Spleen (tissue), 11 donors: Measurements from ENCODE around the gene LENG8. TPM values are rescaled to one million over a fixed set of nuclear protein-coding genes. Genes with fewer than 3 reads are reported as not detected.
A peak's percentile ranks its signal among the peaks of the same experiment; 100 is the strongest.

ENCODE experiments used
- DNase-seq: peaks from one replicate; pipeline ENCODE4 v3.0.0-alpha.2; 2020
- H3K27ac ChIP-seq, 8 donors: fragments of 200-600 bp; sonication (generic) in 7 of 8; 1 replicate in 4 of 8; 2 replicates in 4 of 8; pipeline versions ENCODE4 v1.5.0 to v1.8.0; 2016 to 2021; ENCODE audit warnings: inconsistent platforms in 4 of 8, mild to moderate bottlenecking in 4 of 8, moderate library complexity in 1 of 8
- H3K27me3 ChIP-seq, 7 donors: fragments of 200-600 bp; sonication (generic) in 6 of 7; replicated peaks in 1 of 7; 1 replicate in 4 of 7; 2 replicates in 3 of 7; pipeline versions ENCODE4 v1.5.0 to v1.8.0; 2016 to 2021; ENCODE audit warnings: inconsistent platforms in 3 of 7, mild to moderate bottlenecking in 1 of 7
- H3K36me3 ChIP-seq, 6 donors: fragments of 200-600 bp; sonication (generic) in 5 of 6; 1 replicate in 4 of 6; 2 replicates in 2 of 6; pipeline versions ENCODE4 v1.5.0 to v1.8.0; 2016 to 2021; ENCODE audit warnings: inconsistent platforms in 2 of 6
- H3K4me1 ChIP-seq, 6 donors: fragments of 200-600 bp; sonication (generic) in 5 of 6; 1 replicate in 3 of 6; 2 replicates in 3 of 6; pipeline versions ENCODE4 v1.5.0 to v1.8.0; 2016 to 2021; ENCODE audit warnings: inconsistent platforms in 3 of 6
- H3K4me3 ChIP-seq, 8 donors: fragments of 200-600 bp; sonication (generic) in 7 of 8; 1 replicate in 4 of 8; 2 replicates in 4 of 8; pipeline versions ENCODE4 v1.5.0 to v1.8.0; 2016 to 2021; ENCODE audit warnings: inconsistent platforms in 4 of 8, mild to moderate bottlenecking in 4 of 8, moderate library complexity in 2 of 8
- H3K9me3 ChIP-seq, 8 donors: fragments of 200-600 bp; sonication (generic) in 7 of 8; 1 replicate in 4 of 8; 2 replicates in 4 of 8; pipeline versions ENCODE4 v1.5.0 to v1.8.0; 2016 to 2021; ENCODE audit warnings: inconsistent platforms in 4 of 8
- POLR2A ChIP-seq, 3 donors: fragments of 450-650 bp; IDR thresholded peaks; one replicate each; pipeline ENCODE4 v1.5.1; 2017; ENCODE audit warnings: antibody characterized with exemption in 3 of 3, mild to moderate bottlenecking in 1 of 3
- POLR2AphosphoS5 ChIP-seq, 3 donors: sonication (generic); formaldehyde crosslinking; IDR thresholded peaks; one replicate each; pipeline ENCODE4 v1.5.1; 2017; ENCODE audit warnings: antibody characterized with exemption in 3 of 3
- WGBS, 5 donors: extraction: QIAGEN DNeasy Blood & Tissue Kit in 3 of 5; methylation state at CpG; one replicate each; pipeline versions ENCODE4 v1.1.5 to v1.1.7; 2013 to 2018; 5-methylcytosine and 5-hydroxymethylcytosine counted together
- intact Hi-C: fragments of 100-400 bp; cut with DNase I; formaldehyde crosslinking; loops from one replicate; pipeline ENCODE4 v1.15.0; 2023; ENCODE audit warnings: low total_unique reads
- polyA plus RNA-seq, 3 donors: library from polyadenylated mRNA; stranded (reverse); fragments of 200-250 nt; gene quantifications; one replicate each; pipeline ENCODE4 v1.2.1, GENCODE V29; 2013
- total RNA-seq, 7 donors: library from RNA; depleted of rRNA in 3 of 7; stranded (reverse); fragments of >200 nt in 3 of 7; fragmentation: NEBNext Ultra II Directional in 4 of 7; extraction: Animal tissue kit (Norgen Biotek cat#: 25700) in 4 of 7; gene quantifications; one replicate each; pipeline versions ENCODE4 v1.1.0 to v1.2.1, GENCODE V29; 2016 to 2021
- TF ChIP-seq, protein P1 (sequence below), 11 experiments: fragments of 200-600 bp in 7 of 11; fragments of 450-650 bp in 4 of 11; sonication (generic) in 4 of 11; IDR thresholded peaks in 8 of 11; conservative IDR thresholded peaks in 3 of 11; 1 replicate in 7 of 11; 2 replicates in 4 of 11; pipeline versions ENCODE4 v1.4.0 to v1.8.0; 2016 to 2021; ENCODE audit warnings: antibody characterized with exemption in 11 of 11, inconsistent platforms in 4 of 11, mild to moderate bottlenecking in 1 of 11
- donor health status: healthy with polysubstance abuse.
- donor health status: DM: no; HTN: no; CAD: no; lungs with moderate emphysema.
- donor health status: DM: no; HTN: no; CAD: no.
- donor health status: Bipolar disorder and iron deficiency.
- donor health status: healthy.
- donor health status: DM: no; HTN: no; CAD: no.
- donor health status: DM: yes; HTN: yes; CAD: no.

Gene LENG8
- total and polyA plus RNA-seq, 10 donors, result 69.2 to 293 (median 178) TPM

GRCh38 chr19:54432144-54432738 lies 16.8 kb upstream of the LENG8 start:
- Histone ChIP-seq H3K4me3 (no peak overlapping the region), H3K27ac (no peak overlapping the region), H3K4me1 (peaks cover 0 to 38% (median 23%) of the 10 kb centered on the region in 6 donors), H3K9me3 (no peaks in the 10 kb centered on the region), H3K27me3 (peaks cover 0 to 47% (median 22%) of the 10 kb centered on the region in 7 donors), H3K36me3 (peaks cover 0 to 7% (median 0%) of the 10 kb centered on the region in 6 donors)
- intact Hi-C loops, result no loop called here
- TF ChIP-seq POLR2A (IDR thresholded peaks at IDR 0.05) (no peak), POLR2AphosphoS5 (IDR thresholded peaks at IDR 0.05) (peak in 2 of 3 donors; percentile 23 to 47)
- WGBS, 5 donors, result 72 to 84% (median 78%) methylated on average over 10 of the region's 10 CpGs
- DNase-seq, result no peak

GRCh38 chr19:54433697-54434096 lies 15.3 kb upstream of the LENG8 start:
- TF ChIP-seq POLR2AphosphoS5 (IDR thresholded peaks at IDR 0.05), result no peak
- TF ChIP-seq, protein P1, sequence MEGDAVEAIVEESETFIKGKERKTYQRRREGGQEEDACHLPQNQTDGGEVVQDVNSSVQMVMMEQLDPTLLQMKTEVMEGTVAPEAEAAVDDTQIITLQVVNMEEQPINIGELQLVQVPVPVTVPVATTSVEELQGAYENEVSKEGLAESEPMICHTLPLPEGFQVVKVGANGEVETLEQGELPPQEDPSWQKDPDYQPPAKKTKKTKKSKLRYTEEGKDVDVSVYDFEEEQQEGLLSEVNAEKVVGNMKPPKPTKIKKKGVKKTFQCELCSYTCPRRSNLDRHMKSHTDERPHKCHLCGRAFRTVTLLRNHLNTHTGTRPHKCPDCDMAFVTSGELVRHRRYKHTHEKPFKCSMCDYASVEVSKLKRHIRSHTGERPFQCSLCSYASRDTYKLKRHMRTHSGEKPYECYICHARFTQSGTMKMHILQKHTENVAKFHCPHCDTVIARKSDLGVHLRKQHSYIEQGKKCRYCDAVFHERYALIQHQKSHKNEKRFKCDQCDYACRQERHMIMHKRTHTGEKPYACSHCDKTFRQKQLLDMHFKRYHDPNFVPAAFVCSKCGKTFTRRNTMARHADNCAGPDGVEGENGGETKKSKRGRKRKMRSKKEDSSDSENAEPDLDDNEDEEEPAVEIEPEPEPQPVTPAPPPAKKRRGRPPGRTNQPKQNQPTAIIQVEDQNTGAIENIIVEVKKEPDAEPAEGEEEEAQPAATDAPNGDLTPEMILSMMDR (IDR thresholded peaks at IDR 0.05 in 8 of 11, conservative IDR thresholded peaks at IDR 0.05 in 3 of 11), result no peak
- no peak for TF ChIP-seq POLR2A (IDR thresholded peaks at IDR 0.05)
- H3K27me3 ChIP-seq, result peaks cover 0 to 34% (median 15%) of the 10 kb centered on the region in 7 donors
- intact Hi-C loops, result no loop called here
- no peaks in the 10 kb centered on the region for H3K9me3 ChIP-seq
- DNase-seq, result no peak
- no peak overlapping the region for H3K4me3 ChIP-seq
- H3K36me3 ChIP-seq, result peaks cover 0 to 18% (median 0%) of the 10 kb centered on the region in 6 donors
- no peak overlapping the region for H3K27ac ChIP-seq
- WGBS, 5 donors, result 90 to 98% (median 92%) methylated on average over 5 of the region's 5 CpGs
- H3K4me1 ChIP-seq, result peaks cover 0 to 39% (median 24%) of the 10 kb centered on the region in 6 donors

DNA sequence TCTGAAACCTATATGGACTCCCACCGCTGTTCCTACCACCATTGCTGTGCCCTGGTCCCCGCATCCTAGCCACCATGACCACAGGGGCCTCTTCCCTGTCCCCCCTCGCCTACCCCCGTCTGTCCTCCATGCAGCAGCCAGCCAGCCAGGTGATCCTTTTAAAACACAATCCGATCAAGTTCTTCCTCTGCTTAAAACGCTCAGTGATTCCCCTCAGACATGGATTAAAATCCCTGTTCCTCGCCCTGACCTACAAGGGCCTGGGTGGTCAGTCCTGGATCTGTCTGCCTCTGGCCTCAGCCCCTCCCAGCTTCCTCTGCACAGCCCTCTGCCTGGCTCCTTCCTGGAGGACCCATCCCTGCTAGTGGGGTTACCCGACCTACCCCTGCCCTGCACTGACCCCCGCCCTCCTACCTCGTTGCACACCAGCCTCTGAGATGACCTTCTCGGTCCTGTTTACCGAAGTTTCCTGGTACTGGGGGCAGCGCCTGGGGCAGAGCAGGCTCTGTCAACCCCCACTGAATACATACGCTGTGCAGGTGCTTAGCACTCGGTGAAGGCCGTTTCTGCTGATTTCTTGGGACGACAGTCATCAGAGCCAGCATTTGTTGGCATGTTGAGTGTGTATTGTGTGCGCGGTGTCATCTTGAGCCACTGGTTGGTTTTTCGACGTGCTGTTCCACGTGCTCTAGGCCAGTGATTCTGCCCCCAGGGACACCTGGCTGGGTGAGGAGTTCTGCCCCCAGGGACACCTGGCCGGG lies 14.7 kb upstream of the LENG8 start:
- Histone ChIP-seq H3K27me3 (peaks cover 0 to 28% (median 9%) of the 10 kb centered on the region in 7 donors), H3K4me1 (peaks cover 0 to 45% (median 27%) of the 10 kb centered on the region in 6 donors), H3K27ac (no peak overlapping the region), H3K9me3 (no peaks in the 10 kb centered on the region), H3K36me3 (peaks cover 0 to 22% (median 0%) of the 10 kb centered on the region in 6 donors), H3K4me3 (no peak overlapping the region)
- no peak for DNase-seq
- TF ChIP-seq POLR2A (IDR thresholded peaks at IDR 0.05), result no peak
- TF ChIP-seq, protein P1 (IDR thresholded peaks at IDR 0.05 in 8 of 11, conservative IDR thresholded peaks at IDR 0.05 in 3 of 11), result no peak
- peak in 2 of 3 donors; percentile 34 to 42 for TF ChIP-seq POLR2AphosphoS5 (IDR thresholded peaks at IDR 0.05)
- intact Hi-C loops, result no loop called here
- 60 to 89% (median 69%) methylated on average over 20 to 23 of the region's 23 CpGs for WGBS, 5 donors

- H3K27me3 ChIP-seq, result peaks cover 0 to 22% (median 5%) of the 10 kb centered on the region in 7 donors
- 36 to 68% (median 50%) methylated on average over 8 to 11 of the region's 11 CpGs for WGBS, 5 donors
- TF ChIP-seq POLR2AphosphoS5 (IDR thresholded peaks at IDR 0.05) (peak in 2 of 3 donors; percentile 4 to 7), POLR2A (IDR thresholded peaks at IDR 0.05) (no peak)
- peaks cover 0 to 46% (median 28%) of the 10 kb centered on the region in 6 donors for H3K4me1 ChIP-seq
- H3K27ac ChIP-seq, result no peak overlapping the region
- no peaks in the 10 kb centered on the region for H3K9me3 ChIP-seq
- intact Hi-C loops, result no loop called here
- H3K36me3 ChIP-seq, result peaks cover 0 to 22% (median 0%) of the 10 kb centered on the region in 6 donors
- no peak for DNase-seq
- H3K4me3 ChIP-seq, result no peak overlapping the region
These were observed 14.2 kb upstream of the LENG8 start for GRCh38 chr19:54434873-54435214.

DNA sequence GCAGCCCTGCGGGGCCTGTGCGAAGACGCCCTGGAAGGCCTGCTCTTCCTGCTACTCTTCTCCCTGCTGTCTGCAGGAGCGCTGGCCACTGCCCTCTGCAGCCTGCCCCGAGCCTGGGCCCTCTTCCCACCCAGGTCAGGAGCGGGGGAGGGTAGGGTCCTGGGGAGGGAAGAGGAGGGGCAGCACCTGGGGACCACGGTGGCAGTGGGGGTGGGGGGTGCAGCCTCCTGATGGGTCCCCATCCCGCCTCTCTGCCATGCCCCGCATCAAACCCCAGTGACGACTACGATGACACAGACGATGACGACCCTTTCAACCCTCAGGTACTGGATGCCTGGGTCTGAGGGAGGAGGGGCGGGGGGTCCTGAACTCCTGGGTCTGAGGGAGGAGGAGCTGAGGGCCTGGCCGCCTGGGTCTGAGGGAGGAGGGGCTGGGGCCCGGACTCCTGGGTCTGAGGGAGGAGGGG lies 13.4 kb upstream of the LENG8 start:
- intact Hi-C loops, result no loop called here
- DNase-seq, result no peak
- TF ChIP-seq, protein P1 (IDR thresholded peaks at IDR 0.05 in 8 of 11, conservative IDR thresholded peaks at IDR 0.05 in 3 of 11), result no peak
- TF ChIP-seq POLR2AphosphoS5 (IDR thresholded peaks at IDR 0.05), result peak in 1 of 3 donors; percentile 37
- H3K4me1 ChIP-seq, result peaks cover 0 to 39% (median 21%) of the 10 kb centered on the region in 6 donors
- peaks cover 0 to 15% (median 0%) of the 10 kb centered on the region in 7 donors for H3K27me3 ChIP-seq
- no peaks in the 10 kb centered on the region for H3K9me3 ChIP-seq
- 52 to 83% (median 66%) methylated on average over 15 to 16 of the region's 16 CpGs for WGBS, 5 donors
- peaks cover 0 to 28% (median under 1%) of the 10 kb centered on the region in 6 donors for H3K36me3 ChIP-seq
- no peak overlapping the region for H3K4me3 ChIP-seq
- no peak overlapping the region for H3K27ac ChIP-seq
